Putamen (tissue), 1 donor: ENCODE results near the gene C2orf81.
A peak's percentile ranks its signal among the peaks of the same experiment; 100 is the strongest.
"Not testable (repeated sequence)": the region's sequence is repeated elsewhere in the genome, so short reads cannot be mapped to it uniquely, and the experiment has no call there.

ENCODE experiments used
- DNase-seq: peaks from one replicate; pipeline ENCODE4 v3.0.0-alpha.2; 2016; ENCODE audit warnings: low spot score

C2orf81 gene

GRCh38 chr2:74421221-74421870, at the start of gene C2orf81, which contains the start of gene WDR54:
TSS of gene C2orf81 (minus strand) at chr2:74421619. CDS start at chr2:74421560, 59 bp downstream.
TSS of gene WDR54 (plus strand) at chr2:74421730. CDS start at chr2:74422154, 424 bp downstream.
- peak; percentile 85 for DNase-seq

- DNase-seq, result not testable (repeated sequence)
Measured at GRCh38 chr2:74470742-74471141, 49.3 kb upstream of the C2orf81 start.

- DNase-seq, result no peak
Measured at GRCh38 chr2:74464406-74464805, 43.0 kb upstream of the C2orf81 start.

GRCh38 chr2:74462786-74463105, 41.3 kb upstream of the C2orf81 start:
- DNase-seq, result no peak

- DNase-seq, result no peak
Measured at GRCh38 chr2:74462054-74462785, 40.8 kb upstream of the C2orf81 start.

- DNase-seq, result no peak
Measured at GRCh38 chr2:74461187-74462053, 40.0 kb upstream of the C2orf81 start.

- DNase-seq, result not testable (repeated sequence)
Measured at GRCh38 chr2:74460187-74460586, 38.8 kb upstream of the C2orf81 start.

GRCh38 chr2:74459503-74460118, 38.2 kb upstream of the C2orf81 start:
- not testable (repeated sequence) for DNase-seq

- no peak for DNase-seq
Measured at GRCh38 chr2:74458938-74459363, 37.5 kb upstream of the C2orf81 start.

- DNase-seq, result peak; percentile 100
Measured at GRCh38 chr2:74458132-74458937, 36.9 kb upstream of the C2orf81 start, which contains the start of gene WBP1. TSS of gene WBP1 (plus strand) at chr2:74458438. CDS start at chr2:74458603, 165 bp downstream.

GRCh38 chr2:74457549-74458131, 36.2 kb upstream of the C2orf81 start:
- no peak for DNase-seq

GRCh38 chr2:74457129-74457548, 35.7 kb upstream of the C2orf81 start:
- DNase-seq, result peak; percentile 57

- peak; percentile 98 for DNase-seq
Measured at GRCh38 chr2:74454654-74455511, 33.5 kb upstream of the C2orf81 start, which contains the start of gene INO80B. TSS of gene INO80B (plus strand) at chr2:74455087. CDS start at chr2:74455117, 30 bp downstream.

- no peak for DNase-seq
Measured at GRCh38 chr2:74450570-74451190, 29.3 kb upstream of the C2orf81 start.

- no peak for DNase-seq
Measured at GRCh38 chr2:74448771-74449170, 27.4 kb upstream of the C2orf81 start.

GRCh38 chr2:74447230-74447999, 26.0 kb upstream of the C2orf81 start:
- no peak for DNase-seq

GRCh38 chr2:74444498-74445318, 23.3 kb upstream of the C2orf81 start:
- no peak for DNase-seq
